Measurements from ENCODE around the gene ZNF496.

Gene ZNF496

DNA sequence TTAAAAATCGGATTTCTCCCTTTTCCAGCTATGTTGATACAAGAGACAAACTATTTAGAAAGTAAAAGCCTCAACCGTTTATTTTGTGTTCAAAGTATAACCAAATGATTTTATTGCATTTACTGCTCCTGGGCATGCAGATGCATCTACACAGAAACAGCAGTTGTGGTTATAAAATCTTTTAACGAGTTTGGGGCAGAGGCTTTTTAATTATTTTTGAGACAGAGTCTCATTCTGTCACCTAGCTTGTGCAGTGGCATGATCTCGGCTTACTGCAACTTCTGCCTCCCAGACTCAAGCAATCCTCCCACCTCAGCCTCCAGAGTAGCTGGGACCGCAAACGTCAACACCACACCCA lies 33.6 kb downstream of the ZNF496 start:
- H3K27me3 ChIP-seq (replicated peaks; ENCODE audit: control insufficient read depth, insufficient read depth, low read length) = no peaks in the 10 kb centered on the region
- no peak overlapping the region for H3K4me3 ChIP-seq (replicated peaks; ENCODE audit: low read depth, low read length)
- DNase-seq (ENCODE audit: extremely low read depth, insufficient read length) = no peak
- TF ChIP-seq, protein P1, sequence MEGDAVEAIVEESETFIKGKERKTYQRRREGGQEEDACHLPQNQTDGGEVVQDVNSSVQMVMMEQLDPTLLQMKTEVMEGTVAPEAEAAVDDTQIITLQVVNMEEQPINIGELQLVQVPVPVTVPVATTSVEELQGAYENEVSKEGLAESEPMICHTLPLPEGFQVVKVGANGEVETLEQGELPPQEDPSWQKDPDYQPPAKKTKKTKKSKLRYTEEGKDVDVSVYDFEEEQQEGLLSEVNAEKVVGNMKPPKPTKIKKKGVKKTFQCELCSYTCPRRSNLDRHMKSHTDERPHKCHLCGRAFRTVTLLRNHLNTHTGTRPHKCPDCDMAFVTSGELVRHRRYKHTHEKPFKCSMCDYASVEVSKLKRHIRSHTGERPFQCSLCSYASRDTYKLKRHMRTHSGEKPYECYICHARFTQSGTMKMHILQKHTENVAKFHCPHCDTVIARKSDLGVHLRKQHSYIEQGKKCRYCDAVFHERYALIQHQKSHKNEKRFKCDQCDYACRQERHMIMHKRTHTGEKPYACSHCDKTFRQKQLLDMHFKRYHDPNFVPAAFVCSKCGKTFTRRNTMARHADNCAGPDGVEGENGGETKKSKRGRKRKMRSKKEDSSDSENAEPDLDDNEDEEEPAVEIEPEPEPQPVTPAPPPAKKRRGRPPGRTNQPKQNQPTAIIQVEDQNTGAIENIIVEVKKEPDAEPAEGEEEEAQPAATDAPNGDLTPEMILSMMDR (IDR thresholded peaks at IDR 0.05; ENCODE audit: insufficient read depth, low read length, poor library complexity, severe bottlenecking) = no peak
- H3K36me3 ChIP-seq (ENCODE audit: control insufficient read depth, insufficient read depth, low read length) = peaks cover 8% of the 10 kb centered on the region

DNA sequence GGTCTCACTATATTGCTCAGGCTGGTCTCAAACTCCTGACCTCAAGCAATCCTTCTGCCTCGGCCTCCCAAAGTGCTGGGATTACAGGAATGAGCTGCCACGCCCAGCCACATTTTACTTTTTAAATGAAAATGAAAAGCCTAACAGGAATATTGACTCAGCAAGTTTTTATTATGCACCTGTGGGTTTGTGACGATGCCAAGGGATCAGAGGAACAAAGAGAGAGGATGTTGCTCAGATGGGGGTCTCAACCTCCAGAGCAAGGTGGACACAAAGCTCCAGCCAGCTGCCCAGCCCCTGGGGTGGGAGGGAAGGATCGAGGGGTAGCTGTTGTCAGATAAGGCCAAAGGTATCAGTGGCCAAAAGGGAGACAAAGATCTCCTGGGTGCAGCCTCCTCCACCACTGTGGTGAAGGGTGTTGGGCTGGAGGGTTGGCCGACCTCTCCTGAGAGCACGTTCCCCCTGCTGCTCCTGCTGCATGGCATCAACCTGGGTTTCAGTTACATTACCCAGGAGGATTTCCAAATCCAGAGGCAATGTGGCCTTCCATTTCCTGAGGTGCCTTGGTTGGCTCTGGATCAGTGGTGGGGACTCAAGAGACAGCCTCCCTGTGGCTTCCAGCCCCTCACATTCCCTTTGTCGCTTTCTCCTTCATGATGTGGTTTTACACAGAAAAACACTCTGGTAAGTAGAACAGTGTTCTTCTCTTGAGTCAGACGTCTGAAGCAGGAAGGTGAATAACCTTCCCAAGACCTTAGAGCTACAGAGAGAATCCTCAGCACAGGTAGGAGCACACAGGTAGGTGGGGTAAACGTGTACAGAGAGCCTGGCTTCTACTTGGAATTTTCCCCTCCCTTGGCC lies 34.2 kb downstream of the ZNF496 start:
- Histone ChIP-seq H3K4me3 (replicated peaks; ENCODE audit: low read depth, low read length) (no peak overlapping the region), H3K36me3 (ENCODE audit: control insufficient read depth, insufficient read depth, low read length) (peaks cover 8% of the 10 kb centered on the region), H3K27me3 (replicated peaks; ENCODE audit: control insufficient read depth, insufficient read depth, low read length) (no peaks in the 10 kb centered on the region)
- no peak for DNase-seq (ENCODE audit: extremely low read depth, insufficient read length)
- TF ChIP-seq, protein P1 (IDR thresholded peaks at IDR 0.05; ENCODE audit: insufficient read depth, low read length, poor library complexity, severe bottlenecking) = no peak

- no peak for DNase-seq (ENCODE audit: extremely low read depth, insufficient read length)
- Histone ChIP-seq H3K4me3 (replicated peaks; ENCODE audit: low read depth, low read length) (no peak overlapping the region), H3K27me3 (replicated peaks; ENCODE audit: control insufficient read depth, insufficient read depth, low read length) (no peaks in the 10 kb centered on the region), H3K36me3 (ENCODE audit: control insufficient read depth, insufficient read depth, low read length) (peaks cover 7% of the 10 kb centered on the region)
- TF ChIP-seq, protein P1 (IDR thresholded peaks at IDR 0.05; ENCODE audit: insufficient read depth, low read length, poor library complexity, severe bottlenecking) = no peak
Observed at GRCh38 chr1:247296599-247297180, 35.0 kb downstream of the ZNF496 start.

DNA sequence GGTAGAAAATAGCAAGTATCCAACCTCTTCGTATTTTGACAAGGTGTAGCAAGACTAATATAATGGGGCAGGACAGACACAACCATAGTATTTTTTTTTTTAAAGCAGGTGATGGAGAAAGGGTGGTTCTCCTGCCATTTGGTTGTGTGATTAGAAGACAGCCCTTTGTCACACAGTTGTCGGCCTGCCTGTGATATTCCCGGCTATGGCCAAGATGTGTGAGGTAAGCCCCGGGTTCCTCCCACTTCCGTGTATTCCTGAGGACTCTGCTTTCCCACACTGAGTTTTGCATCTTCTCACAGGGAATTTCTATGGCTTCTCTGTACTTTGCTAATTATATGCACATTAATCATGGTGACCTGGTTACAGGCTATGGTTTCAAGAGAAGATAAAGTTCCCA lies 35.9 kb downstream of the ZNF496 start:
- H3K4me3 ChIP-seq (replicated peaks; ENCODE audit: low read depth, low read length) = no peak overlapping the region
- no peaks in the 10 kb centered on the region for H3K27me3 ChIP-seq (replicated peaks; ENCODE audit: control insufficient read depth, insufficient read depth, low read length)
- H3K36me3 ChIP-seq (ENCODE audit: control insufficient read depth, insufficient read depth, low read length) = peaks cover 6% of the 10 kb centered on the region
- TF ChIP-seq, protein P1 (IDR thresholded peaks at IDR 0.05; ENCODE audit: insufficient read depth, low read length, poor library complexity, severe bottlenecking) = no peak
- no peak for DNase-seq (ENCODE audit: extremely low read depth, insufficient read length)

DNA sequence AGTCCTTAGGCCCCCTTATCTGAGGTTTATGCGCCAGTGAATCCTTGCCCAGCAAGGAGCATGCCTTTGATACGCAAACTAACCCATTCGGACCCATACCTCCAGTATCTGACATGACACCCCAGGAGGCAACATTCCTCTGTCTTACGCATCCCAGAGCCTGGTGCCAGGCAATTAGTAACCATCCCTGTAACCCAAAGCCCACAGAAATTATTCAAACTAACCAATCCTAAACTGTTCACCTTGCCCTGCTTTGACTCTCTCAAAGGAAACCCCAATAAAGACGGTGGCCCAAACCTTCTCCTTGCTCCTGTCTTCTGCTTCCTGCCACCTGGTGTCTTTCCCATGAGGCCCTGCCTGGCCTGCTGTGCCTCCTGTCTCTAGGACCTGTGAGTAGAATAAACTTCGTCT lies 36.4 kb downstream of the ZNF496 start:
- TF ChIP-seq, protein P1 (IDR thresholded peaks at IDR 0.05; ENCODE audit: insufficient read depth, low read length, poor library complexity, severe bottlenecking) = no peak
- Histone ChIP-seq H3K27me3 (replicated peaks; ENCODE audit: control insufficient read depth, insufficient read depth, low read length) (no peaks in the 10 kb centered on the region), H3K36me3 (ENCODE audit: control insufficient read depth, insufficient read depth, low read length) (peaks cover 6% of the 10 kb centered on the region), H3K4me3 (replicated peaks; ENCODE audit: low read depth, low read length) (no peak overlapping the region)
- DNase-seq (ENCODE audit: extremely low read depth, insufficient read length) = no peak

Measured in GM06990 (cell line).